ENCODE results near the gene TMEM63B.

DNA sequence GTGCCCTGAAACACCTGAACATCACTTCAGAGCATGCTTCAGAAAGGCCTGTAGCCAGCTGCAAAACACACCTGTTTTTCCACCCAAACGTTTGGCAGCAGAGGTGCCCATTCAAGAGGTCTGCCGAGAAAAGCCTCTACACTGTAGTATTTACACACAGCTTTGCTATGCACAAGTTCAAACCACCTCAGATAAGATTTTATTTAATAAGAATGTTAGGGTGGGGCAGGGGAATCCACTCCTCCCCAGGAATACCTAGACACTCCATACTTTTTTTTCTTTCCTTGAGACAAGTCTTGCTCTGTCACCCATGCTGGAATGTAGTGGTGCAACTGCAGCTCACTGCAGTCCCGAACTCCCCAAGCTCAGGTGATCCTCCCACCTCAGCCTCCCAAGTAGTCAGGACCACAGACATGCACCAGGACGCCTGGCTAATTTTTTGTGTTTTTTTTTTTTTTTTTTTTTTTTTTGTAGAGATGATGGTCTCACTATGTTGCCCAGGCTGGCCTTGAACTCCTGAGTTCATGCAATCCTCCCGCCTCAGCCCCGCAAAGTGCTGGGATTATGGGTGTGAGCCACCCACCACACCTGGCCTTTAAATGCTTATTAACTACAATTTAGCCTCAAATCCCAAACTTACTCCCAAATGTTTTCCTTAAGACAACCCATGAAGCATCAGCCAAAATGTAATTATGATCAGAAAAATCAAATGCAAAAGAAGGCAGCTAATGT is 9.8 kb upstream of the TMEM63B start:
- TF ChIP-seq POLR2A (IDR thresholded peaks at IDR 0.05), result no peak
- TF ChIP-seq, protein P1, sequence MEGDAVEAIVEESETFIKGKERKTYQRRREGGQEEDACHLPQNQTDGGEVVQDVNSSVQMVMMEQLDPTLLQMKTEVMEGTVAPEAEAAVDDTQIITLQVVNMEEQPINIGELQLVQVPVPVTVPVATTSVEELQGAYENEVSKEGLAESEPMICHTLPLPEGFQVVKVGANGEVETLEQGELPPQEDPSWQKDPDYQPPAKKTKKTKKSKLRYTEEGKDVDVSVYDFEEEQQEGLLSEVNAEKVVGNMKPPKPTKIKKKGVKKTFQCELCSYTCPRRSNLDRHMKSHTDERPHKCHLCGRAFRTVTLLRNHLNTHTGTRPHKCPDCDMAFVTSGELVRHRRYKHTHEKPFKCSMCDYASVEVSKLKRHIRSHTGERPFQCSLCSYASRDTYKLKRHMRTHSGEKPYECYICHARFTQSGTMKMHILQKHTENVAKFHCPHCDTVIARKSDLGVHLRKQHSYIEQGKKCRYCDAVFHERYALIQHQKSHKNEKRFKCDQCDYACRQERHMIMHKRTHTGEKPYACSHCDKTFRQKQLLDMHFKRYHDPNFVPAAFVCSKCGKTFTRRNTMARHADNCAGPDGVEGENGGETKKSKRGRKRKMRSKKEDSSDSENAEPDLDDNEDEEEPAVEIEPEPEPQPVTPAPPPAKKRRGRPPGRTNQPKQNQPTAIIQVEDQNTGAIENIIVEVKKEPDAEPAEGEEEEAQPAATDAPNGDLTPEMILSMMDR (IDR thresholded peaks at IDR 0.05), result no peak

Data from thyroid gland (tissue), 4 donors.